Trophoblast cell (in vitro differentiated cells and primary cell): ENCODE data around the gene WNK2.

ENCODE experiments used
- DNase-seq, 2 donors: peaks; one replicate each; pipeline ENCODE4 v3.0.0-alpha.2; 2016
- H2AFZ ChIP-seq: 2 replicates; pipeline ENCODE4 v1.6.1; 2013; ENCODE audit warnings: low read length, moderate library complexity, mild to moderate bottlenecking; ENCODE audit not compliant: insufficient read depth, poor library complexity
- H2AK5ac ChIP-seq: 2 replicates; pipeline ENCODE4 v1.6.1; 2013; ENCODE audit warnings: mild to moderate bottlenecking, low read length
- H2BK120ac ChIP-seq: 2 replicates; pipeline ENCODE4 v1.6.1; 2013; ENCODE audit warnings: low read length, mild to moderate bottlenecking, moderate library complexity; ENCODE audit not compliant: insufficient read depth, poor library complexity
- H2BK12ac ChIP-seq: 2 replicates; pipeline ENCODE4 v1.6.1; 2013; ENCODE audit warnings: mild to moderate bottlenecking, low read length, moderate library complexity
- H2BK5ac ChIP-seq: 2 replicates; pipeline ENCODE4 v1.6.1; 2013; ENCODE audit warnings: low read length, low read depth, moderate library complexity, mild to moderate bottlenecking; ENCODE audit not compliant: poor library complexity
- H3K14ac ChIP-seq: 2 replicates; pipeline ENCODE4 v1.6.1; 2013; ENCODE audit warnings: mild to moderate bottlenecking, low read length
- H3K18ac ChIP-seq: 2 replicates; pipeline ENCODE4 v1.6.1; 2013; ENCODE audit warnings: mild to moderate bottlenecking, low read length
- H3K23ac ChIP-seq: 2 replicates; pipeline ENCODE4 v1.6.1; 2013; ENCODE audit warnings: low read length
- H3K27ac ChIP-seq: 2 replicates; pipeline ENCODE4 v1.5.1; 2013; ENCODE audit warnings: low read depth, mild to moderate bottlenecking, inconsistent platforms, low read length, moderate library complexity
- H3K27me3 ChIP-seq: 2 replicates; pipeline ENCODE4 v1.6.1; 2013; ENCODE audit warnings: inconsistent platforms, mild to moderate bottlenecking, low read length, moderate library complexity; ENCODE audit not compliant: insufficient read depth
- H3K36me3 ChIP-seq, 2 experiments: 1 replicate in 1 of 2; 2 replicates in 1 of 2; pipeline ENCODE4 v1.6.1; 2013; ENCODE audit warnings: low read length in 2 of 2, mild to moderate bottlenecking in 2 of 2, moderate library complexity in 1 of 2; ENCODE audit not compliant: insufficient read depth in 2 of 2, control insufficient read depth in 1 of 2
- H3K4ac ChIP-seq: 2 replicates; pipeline ENCODE4 v1.6.1; 2013; ENCODE audit warnings: low read depth, mild to moderate bottlenecking, low read length, moderate library complexity
- H3K4me1 ChIP-seq, 2 experiments: 1 replicate in 1 of 2; 2 replicates in 1 of 2; pipeline ENCODE4 v1.6.1; 2013; ENCODE audit warnings: low read length in 2 of 2, mild to moderate bottlenecking in 2 of 2, moderate library complexity in 1 of 2; ENCODE audit not compliant: insufficient read depth in 2 of 2, control insufficient read depth in 1 of 2
- H3K4me2 ChIP-seq: 2 replicates; pipeline ENCODE4 v1.6.1; 2013; ENCODE audit warnings: inconsistent platforms, mild to moderate bottlenecking, low read length, moderate library complexity
- H3K4me3 ChIP-seq: 2 replicates; pipeline ENCODE4 v1.5.1; 2013; ENCODE audit warnings: mild to moderate bottlenecking, low read depth, low read length, inconsistent platforms
- H3K79me1 ChIP-seq: one replicate; pipeline ENCODE4 v1.6.1; 2013; ENCODE audit warnings: low read length
- H3K79me2 ChIP-seq: 2 replicates; pipeline ENCODE4 v1.6.1; 2013; ENCODE audit warnings: low read length, mild to moderate bottlenecking; ENCODE audit not compliant: control insufficient read depth, insufficient read depth, poor library complexity
- H3K9ac ChIP-seq: 2 replicates; pipeline ENCODE4 v1.6.1; 2013; ENCODE audit warnings: mild to moderate bottlenecking, low read length
- H3K9me3 ChIP-seq: 2 replicates; pipeline ENCODE4 v1.6.1; 2013; ENCODE audit warnings: low read depth, mild to moderate bottlenecking, control low read depth, inconsistent platforms, low read length; ENCODE audit not compliant: insufficient read depth
- H4K12ac ChIP-seq: 2 replicates; pipeline ENCODE4 v1.6.1; 2013; ENCODE audit warnings: low read depth, mild to moderate bottlenecking, low read length, moderate library complexity
- H4K8ac ChIP-seq: 2 replicates; pipeline ENCODE4 v1.6.1; 2013; ENCODE audit warnings: low read depth, mild to moderate bottlenecking, low read length, moderate library complexity
- H4K91ac ChIP-seq: one replicate; pipeline ENCODE4 v1.6.1; 2013; ENCODE audit warnings: low read depth, mild to moderate bottlenecking, low read length, moderate library complexity
- WGBS: extraction: QIAGEN DNeasy Blood & Tissue Kit; methylation state at CpG from one replicate; pipeline ENCODE4 v1.1.7; 2013; ENCODE audit warnings: missing lambda C conversion rate; ENCODE audit not compliant: insufficient read length, insufficient coverage; ENCODE audit errors: extremely low coverage; 5-methylcytosine and 5-hydroxymethylcytosine counted together

Gene WNK2

DNA sequence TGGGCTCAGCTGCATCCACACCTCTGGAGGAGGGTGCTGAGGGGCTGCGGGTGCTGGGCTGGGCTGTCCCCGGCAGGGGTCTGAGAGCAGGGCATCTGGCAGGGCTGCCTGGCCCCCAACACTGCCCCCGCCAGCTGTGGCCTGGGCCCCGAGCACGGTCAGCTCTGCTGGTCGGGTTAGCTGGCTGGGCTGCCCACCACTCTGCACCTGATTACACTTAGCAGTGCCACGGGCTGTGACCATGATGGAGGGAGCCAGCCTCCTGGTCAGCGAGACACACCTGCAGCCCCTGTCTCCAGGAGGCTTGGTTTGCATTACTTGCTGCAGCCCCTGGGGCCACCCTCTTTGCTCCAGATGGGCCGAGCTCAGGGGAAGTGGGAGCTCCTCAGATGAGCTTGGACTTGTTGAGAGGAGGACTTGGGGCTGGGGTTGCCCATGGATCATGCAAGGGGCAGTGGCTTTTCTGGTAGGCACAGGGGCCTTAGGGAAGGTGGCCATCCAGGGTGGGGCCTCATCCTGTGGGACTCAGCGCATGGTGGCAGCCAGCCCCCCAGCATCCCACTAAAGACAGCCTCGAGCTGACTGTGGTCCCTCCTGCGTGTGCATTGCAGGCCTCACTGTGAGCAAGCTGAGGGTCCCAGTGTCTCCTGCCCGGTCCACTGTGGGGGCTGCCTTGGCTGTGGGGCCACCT lies 135.5 kb downstream of the WNK2 start:
- no CpG with 5 or more reads among the region's 13 CpGs for WGBS
- H4K12ac ChIP-seq, result no peak overlapping the region

DNA sequence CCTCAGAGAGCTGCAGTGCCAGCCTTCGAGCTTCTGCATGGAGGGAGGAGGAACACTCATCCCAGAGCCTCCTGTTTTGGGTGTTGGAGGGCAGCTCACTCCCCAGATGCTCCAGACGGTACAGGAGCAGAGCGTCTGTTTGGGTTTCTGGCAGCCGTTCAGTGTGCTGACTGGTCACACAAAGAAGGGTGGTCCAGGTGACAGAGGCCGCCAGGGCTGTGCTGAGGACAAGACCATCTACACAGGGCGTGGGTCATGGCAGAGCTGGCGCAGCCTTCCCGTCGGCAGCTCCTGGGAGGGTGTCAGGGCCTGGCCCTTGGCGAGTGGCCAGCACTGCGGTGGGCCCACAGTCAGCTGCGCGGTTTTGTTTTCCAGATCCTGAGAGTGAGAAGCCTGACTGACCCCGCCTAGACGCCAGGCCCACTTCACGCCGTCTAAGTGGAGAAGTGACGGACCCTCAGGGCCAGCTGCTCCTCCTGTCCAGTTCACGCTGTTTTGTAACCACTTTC lies 136.1 kb downstream of the WNK2 start:
- no peak overlapping the region for H3K27ac ChIP-seq
- WGBS, result no CpG with 5 or more reads among the region's 19 CpGs

More for the DNA sequence above, 135.5 kb downstream of the WNK2 start:
- no peak overlapping the region for H3K9ac ChIP-seq
- no peak overlapping the region for H2AK5ac ChIP-seq
- H3K4me1 ChIP-seq, result no peaks in the 10 kb centered on the region
- H3K18ac ChIP-seq, result no peak overlapping the region
- no peak overlapping the region for H3K23ac ChIP-seq
- no peak overlapping the region for H3K4ac ChIP-seq
- H3K9me3 ChIP-seq, result peaks cover 8% of the 10 kb centered on the region
- no peak overlapping the region for H2BK120ac ChIP-seq
- no peak overlapping the region for H4K91ac ChIP-seq
- H3K4me3 ChIP-seq, result no peak overlapping the region
- no peaks in the 10 kb centered on the region for H3K27me3 ChIP-seq
- no peak overlapping the region for H2BK12ac ChIP-seq
- no peak overlapping the region for H3K14ac ChIP-seq
- no peak overlapping the region for H2BK5ac ChIP-seq
- H3K27ac ChIP-seq, result no peak overlapping the region
- DNase-seq, result no peak
- no peak overlapping the region for H2AFZ ChIP-seq
- H3K79me1 ChIP-seq, result no peaks in the 10 kb centered on the region
- peaks cover 0 to 1% of the 10 kb centered on the region in 2 experiments for H3K36me3 ChIP-seq
- no peak overlapping the region for H4K8ac ChIP-seq
- H3K4me2 ChIP-seq, result no peak overlapping the region
- H3K79me2 ChIP-seq, result no peaks in the 10 kb centered on the region

GRCh38 chr9:93320591-93321219 lies 136.8 kb downstream of the WNK2 start:
- Histone ChIP-seq H3K79me1 (no peaks in the 10 kb centered on the region), H3K9ac (no peak overlapping the region), H2BK5ac (no peak overlapping the region), H2AFZ (no peak overlapping the region), H3K4me2 (no peak overlapping the region), H4K12ac (no peak overlapping the region), H3K36me3 (peaks cover 0 to 1% of the 10 kb centered on the region in 2 experiments), H3K4me1 (no peaks in the 10 kb centered on the region), H2AK5ac (no peak overlapping the region), H3K4ac (no peak overlapping the region), H2BK120ac (no peak overlapping the region), H3K4me3 (no peak overlapping the region), H4K91ac (no peak overlapping the region), H3K79me2 (no peaks in the 10 kb centered on the region), H3K27me3 (no peaks in the 10 kb centered on the region), H3K18ac (no peak overlapping the region), H2BK12ac (no peak overlapping the region), H3K27ac (no peak overlapping the region), H3K14ac (no peak overlapping the region), H3K23ac (no peak overlapping the region), H4K8ac (no peak overlapping the region), H3K9me3 (peaks cover 8% of the 10 kb centered on the region)
- no peak for DNase-seq
- no CpG with 5 or more reads among the region's 11 CpGs for WGBS

More for the DNA sequence above, 136.1 kb downstream of the WNK2 start:
- DNase-seq, result no peak
- Histone ChIP-seq H3K9me3 (peaks cover 8% of the 10 kb centered on the region), H3K79me2 (no peaks in the 10 kb centered on the region), H3K79me1 (no peaks in the 10 kb centered on the region), H2BK120ac (no peak overlapping the region), H3K23ac (no peak overlapping the region), H3K18ac (no peak overlapping the region), H3K4me1 (no peaks in the 10 kb centered on the region), H2AK5ac (no peak overlapping the region), H2AFZ (no peak overlapping the region), H3K36me3 (peaks cover 0 to 1% of the 10 kb centered on the region in 2 experiments), H3K4me2 (no peak overlapping the region), H2BK5ac (no peak overlapping the region), H2BK12ac (no peak overlapping the region), H3K27me3 (no peaks in the 10 kb centered on the region), H3K4me3 (no peak overlapping the region), H3K14ac (no peak overlapping the region), H3K4ac (no peak overlapping the region), H4K8ac (no peak overlapping the region), H3K9ac (no peak overlapping the region), H4K91ac (no peak overlapping the region), H4K12ac (no peak overlapping the region)

- Histone ChIP-seq H2BK120ac (no peak overlapping the region), H2AK5ac (no peak overlapping the region), H2BK12ac (no peak overlapping the region), H3K79me2 (no peaks in the 10 kb centered on the region), H3K4me1 (no peaks in the 10 kb centered on the region), H4K12ac (no peak overlapping the region), H3K18ac (no peak overlapping the region), H3K79me1 (no peaks in the 10 kb centered on the region), H2BK5ac (no peak overlapping the region), H3K4me3 (no peak overlapping the region), H3K23ac (no peak overlapping the region), H3K4me2 (no peak overlapping the region), H3K27ac (no peak overlapping the region), H3K27me3 (no peaks in the 10 kb centered on the region), H3K14ac (no peak overlapping the region), H3K9ac (no peak overlapping the region), H3K36me3 (peaks cover 0 to 1% of the 10 kb centered on the region in 2 experiments), H4K8ac (no peak overlapping the region), H2AFZ (no peak overlapping the region), H3K9me3 (peaks cover 8% of the 10 kb centered on the region), H4K91ac (no peak overlapping the region), H3K4ac (no peak overlapping the region)
- DNase-seq, result no peak
- WGBS, result no CpG with 5 or more reads among the region's 10 CpGs
Measured at GRCh38 chr9:93321220-93321610, 137.3 kb downstream of the WNK2 start.
